Vagina (tissue), 2 donors: ENCODE measurements around the gene MAGEA6. TPM values are rescaled to one million over a fixed set of nuclear protein-coding genes. Genes with fewer than 3 reads are reported as not detected.
"Not testable (repeated sequence)": the region's sequence is repeated elsewhere in the genome, so short reads cannot be mapped to it uniquely, and the experiment has no call there.

Source experiments
- DNase-seq, 2 donors: peaks; one replicate each; pipeline ENCODE4 v3.0.0-alpha.2; 2017; ENCODE audit errors: extremely low spot score in 2 of 2
- H3K27ac ChIP-seq: fragments of 200-600 bp; sonication (generic); one replicate; pipeline ENCODE4 v1.5.1; 2019
- H3K27me3 ChIP-seq: fragments of 200-600 bp; sonication (generic); one replicate; pipeline ENCODE4 v1.5.1; 2019
- H3K36me3 ChIP-seq, 2 donors: fragments of 200-600 bp; sonication (generic); one replicate each; pipeline ENCODE4 v1.5.1; 2017 to 2019
- H3K4me1 ChIP-seq: fragments of 200-600 bp; sonication (generic); one replicate; pipeline ENCODE4 v1.5.1; 2019
- H3K4me3 ChIP-seq, 2 donors: fragments of 200-600 bp; sonication (generic); 1 replicate in 1 of 2; 2 replicates in 1 of 2; pipeline ENCODE4 v1.5.1; 2016 to 2019
- H3K9me3 ChIP-seq: fragments of 200-600 bp; sonication (generic); one replicate; pipeline ENCODE4 v1.5.1; 2019
- POLR2A ChIP-seq, 2 donors: fragments of 450-650 bp; IDR thresholded peaks; one replicate each; pipeline ENCODE4 v1.6.1; 2017; ENCODE audit warnings: antibody characterized with exemption in 2 of 2, mild to moderate bottlenecking in 2 of 2, moderate library complexity in 2 of 2
- POLR2AphosphoS5 ChIP-seq, 2 donors: sonication (generic); formaldehyde crosslinking; IDR thresholded peaks; one replicate each; pipeline ENCODE4 v1.9.0; 2017; ENCODE audit warnings: antibody characterized with exemption in 2 of 2, mild to moderate bottlenecking in 2 of 2, low read depth in 1 of 2; ENCODE audit not compliant: insufficient read depth in 1 of 2
- intact Hi-C: fragments of 100-400 bp; cut with DNase I; formaldehyde crosslinking; loops from one replicate; pipeline ENCODE4 v1.15.1; 2023
- total RNA-seq: library from RNA; depleted of rRNA; stranded (reverse); fragments of >200 nt; gene quantifications from one replicate; pipeline ENCODE4 v1.2.3, GENCODE V29; 2016
- TF ChIP-seq, protein P1 (sequence below), 3 experiments: fragments of 450-650 bp in 2 of 3; fragments of 200-600 bp in 1 of 3; sonication (generic) in 1 of 3; IDR thresholded peaks; one replicate each; pipeline ENCODE4 v1.5.1; 2017 to 2019; ENCODE audit warnings: antibody characterized with exemption in 3 of 3, mild to moderate bottlenecking in 2 of 3, moderate library complexity in 2 of 3

MAGEA6 gene
- total RNA-seq, result not detected

GRCh38 chrX:152769549-152770289 is at the start of gene MAGEA6:
Gene MAGEA6, minus strand, starts transcription at chrX:152769689. Its CDS starts 2,039 bp downstream, at chrX:152767650.
- H3K4me3 ChIP-seq, H3K27ac ChIP-seq, intact Hi-C loops, H3K27me3 ChIP-seq, H3K4me1 ChIP-seq, H3K9me3 ChIP-seq, H3K36me3 ChIP-seq, DNase-seq: not testable (repeated sequence)

DNA sequence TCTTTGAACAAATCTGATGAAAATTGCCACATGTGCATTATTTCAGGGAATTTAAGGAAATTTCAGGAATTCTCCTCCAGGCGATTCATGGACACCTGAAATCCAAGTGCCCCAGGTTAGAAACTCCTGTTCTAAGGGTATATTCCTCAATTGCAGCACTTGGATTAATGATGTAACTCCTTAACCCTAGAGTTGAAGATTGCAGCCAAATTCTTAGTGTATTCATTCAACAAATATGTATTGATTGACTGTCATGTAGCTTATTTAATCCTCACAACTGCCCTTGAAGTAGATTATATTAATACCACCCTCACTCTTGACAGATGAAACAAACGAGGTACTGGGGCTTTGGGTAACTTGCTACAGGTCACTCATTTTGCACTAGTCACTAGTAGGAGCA is 49.8 kb upstream of the MAGEA6 start:
- Histone ChIP-seq H3K36me3 (no peaks in the 10 kb centered on the region), H3K27ac (no peak overlapping the region), H3K4me1 (no peaks in the 10 kb centered on the region), H3K9me3 (no peaks in the 10 kb centered on the region), H3K4me3 (no peak overlapping the region), H3K27me3 (no peaks in the 10 kb centered on the region)
- TF ChIP-seq, protein P1, sequence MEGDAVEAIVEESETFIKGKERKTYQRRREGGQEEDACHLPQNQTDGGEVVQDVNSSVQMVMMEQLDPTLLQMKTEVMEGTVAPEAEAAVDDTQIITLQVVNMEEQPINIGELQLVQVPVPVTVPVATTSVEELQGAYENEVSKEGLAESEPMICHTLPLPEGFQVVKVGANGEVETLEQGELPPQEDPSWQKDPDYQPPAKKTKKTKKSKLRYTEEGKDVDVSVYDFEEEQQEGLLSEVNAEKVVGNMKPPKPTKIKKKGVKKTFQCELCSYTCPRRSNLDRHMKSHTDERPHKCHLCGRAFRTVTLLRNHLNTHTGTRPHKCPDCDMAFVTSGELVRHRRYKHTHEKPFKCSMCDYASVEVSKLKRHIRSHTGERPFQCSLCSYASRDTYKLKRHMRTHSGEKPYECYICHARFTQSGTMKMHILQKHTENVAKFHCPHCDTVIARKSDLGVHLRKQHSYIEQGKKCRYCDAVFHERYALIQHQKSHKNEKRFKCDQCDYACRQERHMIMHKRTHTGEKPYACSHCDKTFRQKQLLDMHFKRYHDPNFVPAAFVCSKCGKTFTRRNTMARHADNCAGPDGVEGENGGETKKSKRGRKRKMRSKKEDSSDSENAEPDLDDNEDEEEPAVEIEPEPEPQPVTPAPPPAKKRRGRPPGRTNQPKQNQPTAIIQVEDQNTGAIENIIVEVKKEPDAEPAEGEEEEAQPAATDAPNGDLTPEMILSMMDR (IDR thresholded peaks at IDR 0.05), result no peak
- TF ChIP-seq POLR2AphosphoS5 (IDR thresholded peaks at IDR 0.05; ENCODE audit: insufficient read depth in 1 of 2, low read depth in 1 of 2), result no peak
- no peak for TF ChIP-seq POLR2A (IDR thresholded peaks at IDR 0.05)
- no peak for DNase-seq
- intact Hi-C loops, result no loop called here

DNA sequence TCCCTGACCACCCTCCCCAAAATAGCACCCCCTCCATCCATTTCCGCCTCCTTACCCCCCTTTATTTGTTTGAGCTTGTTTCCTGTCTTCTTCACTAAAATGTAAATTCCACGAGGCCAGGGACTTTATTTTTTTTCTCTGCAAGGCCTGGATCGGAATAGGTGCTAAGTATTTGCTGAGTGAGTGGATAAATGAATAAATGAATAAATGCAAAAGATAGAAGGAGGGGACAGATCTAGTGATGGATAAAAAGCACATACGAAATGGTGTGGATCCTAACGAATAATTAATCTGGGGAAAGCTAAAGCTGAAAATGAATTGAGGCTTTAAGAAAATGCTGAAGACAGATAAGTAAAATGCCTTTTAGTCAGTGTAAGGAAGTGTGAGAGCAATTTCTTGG is 48.9 kb upstream of the MAGEA6 start:
- Histone ChIP-seq H3K27me3 (no peaks in the 10 kb centered on the region), H3K27ac (no peak overlapping the region), H3K36me3 (no peaks in the 10 kb centered on the region), H3K4me3 (no peak overlapping the region), H3K9me3 (no peaks in the 10 kb centered on the region), H3K4me1 (no peaks in the 10 kb centered on the region)
- TF ChIP-seq POLR2A (IDR thresholded peaks at IDR 0.05), result no peak
- TF ChIP-seq, protein P1 (IDR thresholded peaks at IDR 0.05), result no peak
- no peak for TF ChIP-seq POLR2AphosphoS5 (IDR thresholded peaks at IDR 0.05; ENCODE audit: insufficient read depth in 1 of 2, low read depth in 1 of 2)
- intact Hi-C loops, result no loop called here
- no peak for DNase-seq

GRCh38 chrX:152817078-152817764 is 47.7 kb upstream of the MAGEA6 start:
- H3K4me1 ChIP-seq, result no peaks in the 10 kb centered on the region
- no peak for DNase-seq
- no peaks in the 10 kb centered on the region for H3K9me3 ChIP-seq
- no peak overlapping the region for H3K4me3 ChIP-seq
- H3K27me3 ChIP-seq, result no peaks in the 10 kb centered on the region
- TF ChIP-seq, protein P1 (IDR thresholded peaks at IDR 0.05), result no peak
- no peak for TF ChIP-seq POLR2AphosphoS5 (IDR thresholded peaks at IDR 0.05; ENCODE audit: insufficient read depth in 1 of 2, low read depth in 1 of 2)
- TF ChIP-seq POLR2A (IDR thresholded peaks at IDR 0.05), result no peak
- no peaks in the 10 kb centered on the region for H3K36me3 ChIP-seq
- no peak overlapping the region for H3K27ac ChIP-seq
- intact Hi-C loops, result no loop called here

- TF ChIP-seq POLR2AphosphoS5 (IDR thresholded peaks at IDR 0.05; ENCODE audit: insufficient read depth in 1 of 2, low read depth in 1 of 2), result no peak
- no peak for TF ChIP-seq POLR2A (IDR thresholded peaks at IDR 0.05)
- TF ChIP-seq, protein P1 (IDR thresholded peaks at IDR 0.05), result no peak
- H3K36me3 ChIP-seq, result no peaks in the 10 kb centered on the region
- H3K27ac ChIP-seq, result no peak overlapping the region
- H3K4me3 ChIP-seq, result no peak overlapping the region
- intact Hi-C loops, result no loop called here
- H3K9me3 ChIP-seq, result no peaks in the 10 kb centered on the region
- no peak for DNase-seq
- no peaks in the 10 kb centered on the region for H3K4me1 ChIP-seq
- H3K27me3 ChIP-seq, result no peaks in the 10 kb centered on the region
These were observed 44.6 kb upstream of the MAGEA6 start for GRCh38 chrX:152814048-152814447.
